Heart left ventricle (tissue), 16 donors: Measurements from ENCODE around the gene HOXB3. TPM values are rescaled to one million over a fixed set of nuclear protein-coding genes. Genes with fewer than 3 reads are reported as not detected.

ENCODE experiments used
- ATAC-seq, 4 donors: fragments of 200-7000 bp; cut with Tn5 transposase; one replicate each; pipeline ENCODE4 v1.9.1; 2020 to 2022; ENCODE audit warnings: moderate library complexity in 4 of 4, mild to moderate bottlenecking in 3 of 4, moderate number of reproducible peaks in 1 of 4
- DNase-seq, 5 donors: peaks; one replicate each; pipeline ENCODE4 v3.0.0-alpha.2; 2020
- H3K27ac ChIP-seq, 12 donors: fragments of 200-600 bp; sonication (generic) in 4 of 12; one replicate each; pipeline versions ENCODE4 v1.5.0 to v1.8.0; 2016 to 2022; ENCODE audit warnings: mild to moderate bottlenecking in 2 of 12
- H3K27me3 ChIP-seq, 9 donors: fragments of 200-600 bp; sonication (generic) in 2 of 9; one replicate each; pipeline versions ENCODE4 v1.5.1 to v1.8.0; 2016 to 2022; ENCODE audit warnings: mild to moderate bottlenecking in 3 of 9
- H3K36me3 ChIP-seq, 9 donors: fragments of 200-600 bp; sonication (generic) in 2 of 9; one replicate each; pipeline versions ENCODE4 v1.5.0 to v1.8.0; 2018 to 2022; ENCODE audit warnings: mild to moderate bottlenecking in 2 of 9
- H3K4me1 ChIP-seq, 12 donors: fragments of 200-600 bp; sonication (generic) in 4 of 12; one replicate each; pipeline versions ENCODE4 v1.5.0 to v1.8.0; 2016 to 2022; ENCODE audit warnings: mild to moderate bottlenecking in 3 of 12
- H3K4me3 ChIP-seq, 12 donors: fragments of 200-600 bp; sonication (generic) in 4 of 12; one replicate each; pipeline versions ENCODE4 v1.5.0 to v1.8.0; 2017 to 2022; ENCODE audit warnings: mild to moderate bottlenecking in 9 of 12, moderate library complexity in 4 of 12
- H3K9me3 ChIP-seq, 12 donors: fragments of 200-600 bp; sonication (generic) in 4 of 12; one replicate each; pipeline versions ENCODE4 v1.5.0 to v1.8.0; 2016 to 2022; ENCODE audit warnings: mild to moderate bottlenecking in 1 of 12
- CTCF ChIP-seq, 12 donors: fragments of 200-600 bp; sonication (generic) in 4 of 12; IDR thresholded peaks; one replicate each; pipeline versions ENCODE4 v1.5.0 to v1.8.0; 2018 to 2022; ENCODE audit warnings: antibody characterized with exemption in 12 of 12, mild to moderate bottlenecking in 5 of 12
- POLR2A ChIP-seq, 2 donors: fragments of 450-650 bp; IDR thresholded peaks; one replicate each; pipeline ENCODE4 v1.6.1; 2017; ENCODE audit warnings: antibody characterized with exemption in 2 of 2, mild to moderate bottlenecking in 2 of 2, moderate library complexity in 2 of 2
- WGBS, 4 donors: extraction: QIAGEN DNeasy Blood & Tissue Kit in 2 of 4; methylation state at CpG; one replicate each; pipeline versions ENCODE4 v1.1.5 to v1.1.7; 2013 to 2018; 5-methylcytosine and 5-hydroxymethylcytosine counted together
- intact Hi-C, 10 donors: fragments of 100-400 bp; cut with DNase I; formaldehyde crosslinking; loops; one replicate each; pipeline versions ENCODE4 v1.11.1 to v1.14.2; 2022
- polyA plus RNA-seq, 2 donors: library from polyadenylated mRNA; stranded (reverse); fragments of 200-250 nt; gene quantifications; one replicate each; pipeline ENCODE4 v1.2.3, GENCODE V29; 2013
- total RNA-seq, 9 donors: library from RNA; depleted of rRNA in 2 of 9; stranded (reverse); fragments of >200 nt in 2 of 9; fragmentation: NEBNext Ultra II Directional in 3 of 9; extraction: Animal tissue kit (Norgen Biotek cat#: 25700) in 3 of 9; gene quantifications; one replicate each; pipeline versions ENCODE4 v1.1.0 to v1.2.4, GENCODE V29; 2016 to 2023
- donor health status: ischemic (EF 13 %, LVEDD 7.1; RV severe dilation, severe dysfunction).
- donor health status: healthy with polysubstance abuse.
- donor health status: DM: no; HTN: yes; CAD: no.
- donor health status: DM: no; HTN: no; CAD: no.
- donor health status: ischemic (EF 25% LVEDD 6.9; RV normal size, moderate dysfunction).
- donor health status: ischemic (EF 25% LVEDD 5.7; RV mildly dilated, moderate dysfunction).
- donor health status: healthy.
- donor health status: DM: yes; HTN: yes; CAD: no.
- donor health status: ischemic (EF 35%, LVEDD 5.7; RV mildly dilated, moderate dysfunction).
- donor health status: nonischemic (EF 11% LVEDD 7.7; RV severe dilation, severe dysfunction).
- donor health status: DM: yes; HTN: yes; CAD: no.
- donor health status: PGD.
- donor health status: ischemic (EF 29% LVEDD 5.4; RV normal size, mild dysfunction).
- donor health status: nonischemic (EF 23%, LVEDD 6.1; RV moderate dilation, normal function).

The HOXB3 gene
- total and polyA plus RNA-seq, 11 donors = 0.11 to 5.5 (median 2.0) TPM

GRCh38 chr17:48597778-48598631 lies 8.0 kb upstream of the HOXB3 start:
- ATAC-seq (peak in 3 of 4 donors; percentile 16 to 58 (median 45)), DNase-seq (peak in 3 of 5 donors; percentile 49 to 80 (median 52))
- no peaks in the 10 kb centered on the region for H3K36me3 ChIP-seq
- TF ChIP-seq CTCF (IDR thresholded peaks at IDR 0.05) = no peak
- TF ChIP-seq POLR2A (IDR thresholded peaks at IDR 0.05) = peak in 1 of 2 donors; percentile 29
- peak overlapping the region; percentile 14 to 62 (median 48) for H3K4me3 ChIP-seq
- H3K9me3 ChIP-seq = no peaks in the 10 kb centered on the region
- peaks cover 75 to 100% (median 98%) of the 10 kb centered on the region in 9 donors for H3K27me3 ChIP-seq
- H3K27ac ChIP-seq = peak overlapping the region in 7 of 12 donors; percentile 3 to 97 (median 38)
- peaks cover 0 to 44% (median 18%) of the 10 kb centered on the region in 12 donors for H3K4me1 ChIP-seq
- intact Hi-C loops = loop anchor here in 1 of 10 donors (5.0 kb wide), 1 partner anchor 261 kb away; no protein-coding TSS in a partner anchor
- WGBS, 4 donors = 1% methylated on average over 58 to 68 of the region's 68 CpGs

- intact Hi-C loops = loop anchor here in 1 of 10 donors (5.0 kb wide), 1 partner anchor 260 kb away; no protein-coding TSS in a partner anchor
- 0 to 3% (median 2%) methylated on average over 1 to 16 of the region's 16 CpGs for WGBS, 4 donors
- peak overlapping the region; percentile 14 to 62 (median 48) for H3K4me3 ChIP-seq
- no peaks in the 10 kb centered on the region for H3K9me3 ChIP-seq
- DNase-seq (no peak), ATAC-seq (no peak)
- H3K4me1 ChIP-seq = peaks cover 0 to 48% (median 20%) of the 10 kb centered on the region in 12 donors
- no peaks in the 10 kb centered on the region for H3K36me3 ChIP-seq
- no peak for TF ChIP-seq POLR2A (IDR thresholded peaks at IDR 0.05)
- TF ChIP-seq CTCF (IDR thresholded peaks at IDR 0.05) = no peak
- H3K27ac ChIP-seq = peak overlapping the region in 6 of 12 donors; percentile 3 to 97 (median 42)
- H3K27me3 ChIP-seq = peaks cover 74 to 100% (median 98%) of the 10 kb centered on the region in 9 donors
Observed at GRCh38 chr17:48597528-48597777, 7.4 kb upstream of the HOXB3 start.

GRCh38 chr17:48596735-48597527 lies 6.9 kb upstream of the HOXB3 start:
- WGBS, 4 donors = 6 to 10% (median 7%) methylated on average over 24 to 26 of the region's 26 CpGs
- no peak for ATAC-seq
- TF ChIP-seq POLR2A (IDR thresholded peaks at IDR 0.05) = no peak
- no peak for TF ChIP-seq CTCF (IDR thresholded peaks at IDR 0.05)
- peak overlapping the region in 5 of 12 donors; percentile 8 to 97 (median 47) for H3K27ac ChIP-seq
- DNase-seq = no peak
- intact Hi-C loops = loop anchor here in 1 of 10 donors (5.0 kb wide), 1 partner anchor 260 kb away; no protein-coding TSS in a partner anchor
- no peaks in the 10 kb centered on the region for H3K9me3 ChIP-seq
- H3K27me3 ChIP-seq = peaks cover 74 to 100% (median 98%) of the 10 kb centered on the region in 9 donors
- H3K4me1 ChIP-seq = peaks cover 0 to 48% (median 20%) of the 10 kb centered on the region in 12 donors
- H3K36me3 ChIP-seq = no peaks in the 10 kb centered on the region
- H3K4me3 ChIP-seq = peak overlapping the region; percentile 14 to 62 (median 48)
